GM19193 (cell line): ENCODE data around the gene FLYWCH1.
A peak's percentile ranks its signal among the peaks of the same experiment; 100 is the strongest.

Experiments
- POLR2A ChIP-seq: IDR thresholded peaks from 4 replicates; pipeline ENCODE4 v1.6.1; 2011; ENCODE audit not compliant: insufficient read depth, insufficient read length; ENCODE audit errors: extremely low read depth

FLYWCH1 gene

GRCh38 chr16:2979669-2980226, 68.0 kb downstream of the FLYWCH1 start:
- no peak for TF ChIP-seq POLR2A

- peak; percentile 92 for TF ChIP-seq POLR2A
Observed at GRCh38 chr16:2980227-2981176, 68.8 kb downstream of the FLYWCH1 start, which contains the start of gene PKMYT1. PKMYT1 (minus strand) TSS chr16:2980446; CDS start chr16:2979657, 789 bp downstream.

GRCh38 chr16:2981177-2981898, 69.6 kb downstream of the FLYWCH1 start:
- TF ChIP-seq POLR2A, result no peak

- no peak for TF ChIP-seq POLR2A
Observed at GRCh38 chr16:2981899-2982250, 70.1 kb downstream of the FLYWCH1 start.

GRCh38 chr16:2982402-2982801, 70.7 kb downstream of the FLYWCH1 start:
- TF ChIP-seq POLR2A, result no peak

GRCh38 chr16:2983706-2984136, 72.0 kb downstream of the FLYWCH1 start:
- TF ChIP-seq POLR2A, result no peak

GRCh38 chr16:2985462-2985861, 73.7 kb downstream of the FLYWCH1 start:
- TF ChIP-seq POLR2A, result no peak

- no peak for TF ChIP-seq POLR2A
Observed at GRCh38 chr16:2985893-2986355, 74.2 kb downstream of the FLYWCH1 start.

- TF ChIP-seq POLR2A, result no peak
Observed at GRCh38 chr16:2986623-2987188, 75.0 kb downstream of the FLYWCH1 start.

- no peak for TF ChIP-seq POLR2A
Observed at GRCh38 chr16:2987286-2987685, 75.6 kb downstream of the FLYWCH1 start.

GRCh38 chr16:2987833-2988232, 76.1 kb downstream of the FLYWCH1 start:
- TF ChIP-seq POLR2A, result no peak

- TF ChIP-seq POLR2A, result no peak
Observed at GRCh38 chr16:2988590-2989099, 76.9 kb downstream of the FLYWCH1 start.

- no peak for TF ChIP-seq POLR2A
Observed at GRCh38 chr16:2990891-2991290, 79.2 kb downstream of the FLYWCH1 start.

- TF ChIP-seq POLR2A, result no peak
Observed at GRCh38 chr16:2991566-2992261, 80.0 kb downstream of the FLYWCH1 start.
